ENCODE data around the gene MEIOSIN. TPM values are rescaled to one million over a fixed set of nuclear protein-coding genes. Genes with fewer than 3 reads are reported as not detected.

MEIOSIN gene
- polyA plus RNA-seq, 1 donor from 2014 or later, result not detected

GRCh38 chr19:45812297-45812696, 79.1 kb downstream of the MEIOSIN start:
- no peaks in the 10 kb centered on the region for H4K20me1 ChIP-seq (ENCODE audit: insufficient read depth)
- H3K9ac ChIP-seq (ENCODE audit: low read length), result no peak overlapping the region
- no peaks in the 10 kb centered on the region for H3K9me3 ChIP-seq (ENCODE audit: low read length)
- H3K27ac ChIP-seq (ENCODE audit: low read length), result no peak overlapping the region
- H3F3A ChIP-seq (ENCODE audit: insufficient read depth, low read length, poor library complexity, severe bottlenecking), result no peaks in the 10 kb centered on the region
- H2AFZ ChIP-seq (ENCODE audit: low read depth, low read length), result no peak overlapping the region
- H3K9me2 ChIP-seq (ENCODE audit: insufficient read depth, low read length), result no peaks in the 10 kb centered on the region
- H3K27me3 ChIP-seq (ENCODE audit: insufficient read depth, low read depth, low read length), result no peaks in the 10 kb centered on the region
- no peak overlapping the region for H3K4me3 ChIP-seq (ENCODE audit: low read length)
- no peak overlapping the region for H3K4me2 ChIP-seq (ENCODE audit: low read length)
- H3K79me2 ChIP-seq (replicated peaks; ENCODE audit: insufficient read depth, low read length), result no peaks in the 10 kb centered on the region
- TF ChIP-seq POLR2AphosphoS5 (IDR thresholded peaks at IDR 0.05), result no peak
- no peak for TF ChIP-seq REST (IDR thresholded peaks at IDR 0.05; ENCODE audit: borderline replicate concordance)
- TF ChIP-seq MXI1 (conservative IDR thresholded peaks at IDR 0.05; ENCODE audit: poor library complexity, severe bottlenecking), result no peak
- TF ChIP-seq RAD21 (conservative IDR thresholded peaks at IDR 0.05), result no peak
- TF ChIP-seq EP300 (conservative IDR thresholded peaks at IDR 0.05; ENCODE audit: poor library complexity, severe bottlenecking), result no peak
- no peak for TF ChIP-seq SMC3 (conservative IDR thresholded peaks at IDR 0.05; ENCODE audit: poor library complexity)
- TF ChIP-seq EZH2 (IDR thresholded peaks at IDR 0.05; ENCODE audit: borderline replicate concordance, insufficient read depth, low read length, poor library complexity, severe bottlenecking), result no peak
- TF ChIP-seq, protein P1, sequence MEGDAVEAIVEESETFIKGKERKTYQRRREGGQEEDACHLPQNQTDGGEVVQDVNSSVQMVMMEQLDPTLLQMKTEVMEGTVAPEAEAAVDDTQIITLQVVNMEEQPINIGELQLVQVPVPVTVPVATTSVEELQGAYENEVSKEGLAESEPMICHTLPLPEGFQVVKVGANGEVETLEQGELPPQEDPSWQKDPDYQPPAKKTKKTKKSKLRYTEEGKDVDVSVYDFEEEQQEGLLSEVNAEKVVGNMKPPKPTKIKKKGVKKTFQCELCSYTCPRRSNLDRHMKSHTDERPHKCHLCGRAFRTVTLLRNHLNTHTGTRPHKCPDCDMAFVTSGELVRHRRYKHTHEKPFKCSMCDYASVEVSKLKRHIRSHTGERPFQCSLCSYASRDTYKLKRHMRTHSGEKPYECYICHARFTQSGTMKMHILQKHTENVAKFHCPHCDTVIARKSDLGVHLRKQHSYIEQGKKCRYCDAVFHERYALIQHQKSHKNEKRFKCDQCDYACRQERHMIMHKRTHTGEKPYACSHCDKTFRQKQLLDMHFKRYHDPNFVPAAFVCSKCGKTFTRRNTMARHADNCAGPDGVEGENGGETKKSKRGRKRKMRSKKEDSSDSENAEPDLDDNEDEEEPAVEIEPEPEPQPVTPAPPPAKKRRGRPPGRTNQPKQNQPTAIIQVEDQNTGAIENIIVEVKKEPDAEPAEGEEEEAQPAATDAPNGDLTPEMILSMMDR (IDR thresholded peaks at IDR 0.05; ENCODE audit: poor library complexity, severe bottlenecking), result no peak
- no peak for TF ChIP-seq TAF1 (IDR thresholded peaks at IDR 0.05; ENCODE audit: low read depth)
- no peaks in the 10 kb centered on the region for H3K36me3 ChIP-seq (ENCODE audit: insufficient read depth, low read length)

Other genes starting within 250 kb of the MEIOSIN start
- gene RTN2, start 236.4 kb upstream of the MEIOSIN start, polyA plus RNA-seq, result 70.3 and 83.9 TPM in 2 replicates
- 1.0 and 1.8 TPM in 2 replicates for gene PPM1N, start 235.0 kb upstream of the MEIOSIN start, polyA plus RNA-seq
- 6.1 and 15.6 TPM in 2 replicates for gene VASP, start 226.0 kb upstream of the MEIOSIN start, polyA plus RNA-seq
- gene OPA3, start 148.6 kb upstream of the MEIOSIN start, polyA plus RNA-seq, result 3.3 and 6.0 TPM in 2 replicates
- gene GPR4, start 131.2 kb upstream of the MEIOSIN start, polyA plus RNA-seq, result 0.25 TPM in 1 of 2 replicates, not detected in the other
- 18.9 and 19.2 TPM in 2 replicates for gene EML2, start 94.0 kb upstream of the MEIOSIN start, polyA plus RNA-seq
- gene GIPR, start 65.2 kb upstream of the MEIOSIN start, polyA plus RNA-seq, result 6.4 and 13.1 TPM in 2 replicates
- gene SNRPD2, start 41.5 kb upstream of the MEIOSIN start, polyA plus RNA-seq, result 333 and 372 TPM in 2 replicates
- 6.8 and 8.4 TPM in 2 replicates for gene QPCTL, start 40.8 kb upstream of the MEIOSIN start, polyA plus RNA-seq
- 12.5 and 13.2 TPM in 2 replicates for gene FBXO46, start 2.5 kb upstream of the MEIOSIN start, polyA plus RNA-seq
- 0.50 TPM in 1 of 2 replicates, not detected in the other for gene SIX5, start 35.8 kb downstream of the MEIOSIN start, polyA plus RNA-seq
- 34.3 and 50.1 TPM in 2 replicates for gene DMPK, start 49.1 kb downstream of the MEIOSIN start, polyA plus RNA-seq
- 20.4 and 28.5 TPM in 2 replicates for gene DMWD, start 59.4 kb downstream of the MEIOSIN start, polyA plus RNA-seq
- gene RSPH6A, start 81.9 kb downstream of the MEIOSIN start, polyA plus RNA-seq, result not detected in 2 replicates
- gene SYMPK, start 129.7 kb downstream of the MEIOSIN start, polyA plus RNA-seq, result 22.2 and 33.9 TPM in 2 replicates
- not detected in 2 replicates for gene FOXA3, start 130.9 kb downstream of the MEIOSIN start, polyA plus RNA-seq
- gene IRF2BP1, start 152.7 kb downstream of the MEIOSIN start, polyA plus RNA-seq, result 26.9 and 27.6 TPM in 2 replicates
- 0.90 and 2.3 TPM in 2 replicates for gene MYPOP, start 169.2 kb downstream of the MEIOSIN start, polyA plus RNA-seq
- 0.18 and 0.64 TPM in 2 replicates for gene NANOS2, start 181.3 kb downstream of the MEIOSIN start, polyA plus RNA-seq
- gene NOVA2, start 240.4 kb downstream of the MEIOSIN start, polyA plus RNA-seq, result 7.6 and 9.3 TPM in 2 replicates